Kidney (tissue), 14 donors: ENCODE results near the gene MEI1. TPM values are rescaled to one million over a fixed set of nuclear protein-coding genes. Genes with fewer than 3 reads are reported as not detected.
"Not testable (repeated sequence)": the region's sequence is repeated elsewhere in the genome, so short reads cannot be mapped to it uniquely, and the experiment has no call there.

Source experiments
- DNase-seq, 5 donors: peaks; one replicate each; pipeline ENCODE4 v3.0.0-alpha.2; 2013 to 2020
- FAIRE-seq: peaks from 2 replicates; lab custom pipeline; 2012; peaks lifted over from hg19 to GRCh38; lab: Jason Lieb, UNC
- H3K27ac ChIP-seq, 2 donors: one replicate each; pipeline ENCODE4 v1.7.0; 2013; ENCODE audit warnings: low read depth in 2 of 2, low read length in 2 of 2, inconsistent platforms in 1 of 2
- H3K27me3 ChIP-seq: one replicate; pipeline ENCODE4 v1.7.1; 2013; ENCODE audit warnings: low read length, inconsistent platforms; ENCODE audit not compliant: control insufficient read depth, insufficient read depth
- H3K36me3 ChIP-seq, 3 donors: one replicate each; pipeline versions ENCODE4 v1.7.0 to v1.7.1; 2013; ENCODE audit warnings: low read length in 3 of 3, control low read depth in 1 of 3, inconsistent platforms in 1 of 3; ENCODE audit not compliant: insufficient read depth in 3 of 3, control insufficient read depth in 2 of 3
- H3K4me1 ChIP-seq, 3 donors: one replicate each; pipeline versions ENCODE4 v1.7.0 to v1.7.1; 2013; ENCODE audit warnings: low read length in 3 of 3, inconsistent platforms in 1 of 3, low read depth in 1 of 3; ENCODE audit not compliant: control insufficient read depth in 2 of 3, insufficient read depth in 2 of 3
- H3K4me3 ChIP-seq, 3 donors: one replicate each; pipeline versions ENCODE4 v1.7.0 to v1.8.1; 2013; ENCODE audit warnings: low read length in 3 of 3, control low read depth in 1 of 3, inconsistent platforms in 1 of 3
- H3K9ac ChIP-seq, 3 donors: one replicate each; pipeline versions ENCODE4 v1.7.0 to v1.7.1; 2013; ENCODE audit warnings: low read length in 3 of 3, control low read depth in 1 of 3, inconsistent platforms in 1 of 3
- H3K9me3 ChIP-seq, 3 donors: one replicate each; pipeline versions ENCODE4 v1.7.0 to v1.7.1; 2013; ENCODE audit warnings: low read length in 3 of 3, control low read depth in 1 of 3, inconsistent platforms in 1 of 3; ENCODE audit not compliant: control insufficient read depth in 2 of 3, insufficient read depth in 1 of 3
- CTCF ChIP-seq: IDR thresholded peaks from 3 replicates; pipeline ENCODE4 v1.5.1; 2012; ENCODE audit warnings: mild to moderate bottlenecking, moderate library complexity, borderline replicate concordance; ENCODE audit not compliant: insufficient read depth; ENCODE audit errors: extremely low read depth
- intact Hi-C: fragments of 100-400 bp; cut with DNase I; formaldehyde crosslinking; loops from one replicate; pipeline ENCODE4 v1.11.1; 2022
- polyA plus RNA-seq: library from polyadenylated mRNA; stranded (reverse); fragments of 350-450 nt; fragmentation: Illumina TruSeq; extraction: RNeasy Lipid Tissue Mini Kit (QIAGEN cat#74804); gene quantifications from one replicate; pipeline ENCODE4 v1.2.3, GENCODE V29; 2014; ENCODE audit warnings: low read depth, low replicate concordance; ENCODE audit not compliant: insufficient read depth
- total RNA-seq: library from RNA; stranded (reverse); fragmentation: NEBNext Ultra II Directional; extraction: Animal tissue kit (Norgen Biotek cat#: 25700); gene quantifications from one replicate; pipeline ENCODE4 v1.2.1, GENCODE V29; 2021
- donor health status: control.
- donor health status: control.
- donor health status: control.
- donor health status: control.
- donor health status: control.
- donor health status: DM: yes; HTN: yes; CAD: no.
- donor health status: Normal renal cell carcinoma (clear cell type).

The MEI1 gene
- total and polyA plus RNA-seq, 2 donors from 2014 or later, result 2.4 to 14.6 TPM

- Histone ChIP-seq H3K27me3 (no peaks in the 10 kb centered on the region), H3K27ac (no peak overlapping the region), H3K9ac (no peak overlapping the region), H3K36me3 (peaks cover 1 to 14% (median 6%) of the 10 kb centered on the region in 3 donors), H3K9me3 (no peaks in the 10 kb centered on the region), H3K4me3 (no peak overlapping the region), H3K4me1 (peaks cover 0 to 6% (median 5%) of the 10 kb centered on the region in 3 donors)
- no peak for DNase-seq
- no peak for FAIRE-seq
- intact Hi-C loops, result no loop called here
- no peak for TF ChIP-seq CTCF
Measured at GRCh38 chr22:41683616-41684015, 15.7 kb upstream of the MEI1 start.

GRCh38 chr22:41684194-41684593 lies 15.1 kb upstream of the MEI1 start:
- Histone ChIP-seq H3K4me1 (peaks cover 0 to 6% (median 5%) of the 10 kb centered on the region in 3 donors), H3K27ac (no peak overlapping the region), H3K9me3 (no peaks in the 10 kb centered on the region), H3K4me3 (no peak overlapping the region), H3K9ac (no peak overlapping the region), H3K36me3 (peaks cover 0 to 10% (median 5%) of the 10 kb centered on the region in 3 donors), H3K27me3 (no peaks in the 10 kb centered on the region)
- FAIRE-seq, result no peak
- no peak for DNase-seq
- TF ChIP-seq CTCF, result no peak
- intact Hi-C loops, result no loop called here

- intact Hi-C loops, H3K4me3 ChIP-seq, DNase-seq, H3K4me1 ChIP-seq, H3K27ac ChIP-seq, H3K27me3 ChIP-seq, H3K36me3 ChIP-seq, FAIRE-seq, H3K9me3 ChIP-seq, H3K9ac ChIP-seq: not testable (repeated sequence)
Measured at GRCh38 chr22:41686890-41687289, 12.4 kb upstream of the MEI1 start.

- H3K4me3 ChIP-seq, result peak overlapping the region; percentile 75 to 95 (median 82)
- H3K9ac ChIP-seq, result peak overlapping the region; percentile 5 to 85 (median 76)
- intact Hi-C loops, result no loop called here
- H3K9me3 ChIP-seq, result no peaks in the 10 kb centered on the region
- no peak for TF ChIP-seq CTCF
- FAIRE-seq (no peak), DNase-seq (peak in 4 of 5 donors; percentile 34 to 60 (median 55))
- no peaks in the 10 kb centered on the region for H3K27me3 ChIP-seq
- H3K36me3 ChIP-seq, result no peaks in the 10 kb centered on the region
- peak overlapping the region; percentile 90 to 94 for H3K27ac ChIP-seq
- H3K4me1 ChIP-seq, result peaks cover 0 to 6% (median 5%) of the 10 kb centered on the region in 3 donors
Measured at GRCh38 chr22:41687901-41688364, 11.4 kb upstream of the MEI1 start.
